Loucy (cell line): ENCODE measurements around the gene ADCY9.

Experiments
- EZH2phosphoT487 ChIP-seq: fragments of 200-600 bp; IDR thresholded peaks from 2 replicates; pipeline ENCODE4 v1.6.1; 2018; ENCODE audit warnings: antibody characterized with exemption, mild to moderate bottlenecking, moderate library complexity, borderline replicate concordance
- TF ChIP-seq, protein P1 (sequence below): fragments of 200-600 bp; sonication (generic); conservative IDR thresholded peaks from 2 replicates; pipeline ENCODE4 v1.5.1; 2014; ENCODE audit warnings: mild to moderate bottlenecking, antibody characterized with exemption, low read length

DNA sequence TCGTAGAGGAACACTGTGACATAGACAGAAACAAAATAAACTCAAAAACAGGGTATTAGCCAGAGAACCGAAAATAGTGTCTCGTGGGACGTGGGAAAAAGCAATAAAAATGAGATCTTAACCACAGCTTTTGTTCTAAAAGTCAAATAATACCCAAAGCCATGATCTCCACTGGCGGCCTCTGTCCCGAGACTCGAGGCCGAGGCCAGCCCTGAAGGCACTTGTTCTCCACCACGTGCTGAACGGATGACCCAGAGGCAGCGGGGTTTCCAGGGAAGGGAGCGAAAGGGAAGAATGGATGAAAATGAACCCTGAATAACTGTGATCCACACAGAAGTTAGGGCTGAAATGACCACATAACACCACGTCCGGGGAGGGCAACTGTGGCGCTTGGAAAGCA lies 150.9 kb downstream of the ADCY9 start:
- TF ChIP-seq, protein P1, sequence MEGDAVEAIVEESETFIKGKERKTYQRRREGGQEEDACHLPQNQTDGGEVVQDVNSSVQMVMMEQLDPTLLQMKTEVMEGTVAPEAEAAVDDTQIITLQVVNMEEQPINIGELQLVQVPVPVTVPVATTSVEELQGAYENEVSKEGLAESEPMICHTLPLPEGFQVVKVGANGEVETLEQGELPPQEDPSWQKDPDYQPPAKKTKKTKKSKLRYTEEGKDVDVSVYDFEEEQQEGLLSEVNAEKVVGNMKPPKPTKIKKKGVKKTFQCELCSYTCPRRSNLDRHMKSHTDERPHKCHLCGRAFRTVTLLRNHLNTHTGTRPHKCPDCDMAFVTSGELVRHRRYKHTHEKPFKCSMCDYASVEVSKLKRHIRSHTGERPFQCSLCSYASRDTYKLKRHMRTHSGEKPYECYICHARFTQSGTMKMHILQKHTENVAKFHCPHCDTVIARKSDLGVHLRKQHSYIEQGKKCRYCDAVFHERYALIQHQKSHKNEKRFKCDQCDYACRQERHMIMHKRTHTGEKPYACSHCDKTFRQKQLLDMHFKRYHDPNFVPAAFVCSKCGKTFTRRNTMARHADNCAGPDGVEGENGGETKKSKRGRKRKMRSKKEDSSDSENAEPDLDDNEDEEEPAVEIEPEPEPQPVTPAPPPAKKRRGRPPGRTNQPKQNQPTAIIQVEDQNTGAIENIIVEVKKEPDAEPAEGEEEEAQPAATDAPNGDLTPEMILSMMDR = no peak
- TF ChIP-seq EZH2phosphoT487 = no peak
